ENCODE data around the gene CLDN1.

GRCh38 chr3:190370369-190370768 lies 48.1 kb upstream of the CLDN1 start:
- TF ChIP-seq CTCF (IDR thresholded peaks at IDR 0.05; ENCODE audit: low read length) (no peak), EZH2 (IDR thresholded peaks at IDR 0.05; ENCODE audit: borderline replicate concordance, low read length) (no peak)
